GM21619 (cell line): Measurements from ENCODE around the gene RAB4A.
"Not testable (repeated sequence)": the region's sequence is repeated elsewhere in the genome, so short reads cannot be mapped to it uniquely, and the experiment has no call there.

ENCODE experiments used
- ATAC-seq: cut with Tn5 transposase; IDR thresholded peaks from one replicate; pipeline ENCODE4 v1.9.1; 2021; ENCODE audit not compliant: unreplicated experiment

RAB4A gene

GRCh38 chr1:229271448-229272159 is 693 bp downstream of the RAB4A start:
- peak; percentile 62 for ATAC-seq

GRCh38 chr1:229272164-229273158 is 1.6 kb downstream of the RAB4A start:
- no peak for ATAC-seq

- ATAC-seq, result no peak
Measured at GRCh38 chr1:229273507-229274232, 2.8 kb downstream of the RAB4A start.

DNA sequence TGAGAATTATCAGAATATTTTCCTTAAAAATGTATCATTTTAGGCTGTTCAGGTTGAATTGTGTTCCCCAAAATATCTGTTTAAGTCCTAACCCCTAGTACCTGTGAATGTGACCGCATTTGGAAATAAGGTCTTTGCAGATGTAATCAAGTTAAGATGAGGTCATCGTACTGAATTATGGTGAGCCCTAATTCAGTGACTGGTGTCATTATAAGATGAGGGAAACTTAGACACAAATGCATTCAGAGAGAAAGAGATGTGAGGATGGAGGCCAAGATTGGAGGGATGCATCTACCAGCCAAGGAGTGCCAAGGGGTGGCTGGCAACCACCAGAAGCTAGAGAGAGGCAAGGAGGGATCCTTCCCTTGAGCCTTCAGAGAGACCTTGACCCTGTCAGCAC is 4.1 kb downstream of the RAB4A start:
- ATAC-seq, result no peak

DNA sequence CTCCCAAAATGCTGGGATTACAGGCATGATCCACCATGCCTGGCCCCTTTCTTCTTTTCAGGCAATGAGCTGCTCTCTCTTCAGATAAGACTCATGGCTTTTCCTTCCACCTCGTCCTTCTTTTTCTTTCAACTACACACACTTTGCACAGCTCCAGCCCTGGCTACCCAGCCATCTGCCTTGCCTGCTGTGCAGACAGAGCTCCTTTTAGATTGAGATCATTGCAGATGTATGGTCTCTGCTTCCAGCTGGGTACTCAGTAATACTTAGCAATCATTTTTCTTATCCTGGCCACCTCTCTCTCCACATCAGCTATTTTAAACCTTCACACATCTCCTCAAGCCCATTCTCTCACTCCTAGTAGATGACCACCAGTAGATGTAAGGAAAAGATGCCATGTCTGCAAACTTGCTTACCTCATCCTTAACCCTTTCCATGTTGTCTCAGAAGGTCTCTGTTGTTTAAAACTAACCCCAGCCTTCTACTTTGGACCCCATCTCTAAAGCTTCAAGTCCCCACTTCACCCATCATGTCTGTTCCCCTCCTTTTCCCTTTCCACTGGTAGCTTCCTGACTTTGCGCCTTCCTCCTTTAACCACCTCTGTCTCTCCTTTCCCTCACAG is 7.3 kb downstream of the RAB4A start:
- no peak for ATAC-seq

DNA sequence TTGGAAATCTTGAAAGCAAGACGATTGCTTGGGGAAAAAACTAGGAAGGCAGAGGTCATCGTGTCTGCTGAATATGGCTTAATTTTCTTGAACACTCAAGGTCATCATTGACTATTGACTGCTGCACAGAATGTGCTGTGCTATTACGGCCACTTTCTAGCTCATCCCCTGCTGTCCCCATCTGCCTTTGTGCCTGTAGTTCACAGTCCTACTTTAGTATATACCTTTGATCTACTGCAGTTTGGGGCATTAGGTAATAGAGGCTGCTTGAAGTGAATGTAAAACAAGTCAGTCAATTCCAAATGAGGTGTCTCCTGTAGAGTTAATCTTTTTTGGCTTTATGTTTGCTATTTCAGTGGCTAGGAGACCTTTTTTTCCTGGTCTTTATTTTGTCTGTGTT is 8.3 kb downstream of the RAB4A start:
- no peak for ATAC-seq

GRCh38 chr1:229280037-229280828 is 9.3 kb downstream of the RAB4A start:
- no peak for ATAC-seq

DNA sequence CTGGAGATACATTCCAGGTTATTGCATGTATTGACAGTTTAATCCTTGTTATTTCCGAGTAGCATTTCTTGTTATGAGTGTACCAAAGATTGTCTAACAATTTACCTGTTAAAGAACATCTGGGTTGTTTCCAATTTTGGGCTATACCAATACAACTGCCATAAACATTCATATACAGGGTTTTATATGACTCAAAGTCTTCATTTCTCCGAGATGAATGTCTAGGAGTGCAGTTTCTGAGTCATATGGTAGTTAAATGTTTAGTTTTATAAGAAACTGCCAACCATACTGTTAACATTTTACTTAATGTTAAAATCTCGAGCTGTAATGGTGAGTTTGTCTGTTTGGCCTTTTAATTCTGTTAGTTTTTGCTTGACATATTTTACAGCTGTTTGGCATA is 10.0 kb downstream of the RAB4A start:
- no peak for ATAC-seq

DNA sequence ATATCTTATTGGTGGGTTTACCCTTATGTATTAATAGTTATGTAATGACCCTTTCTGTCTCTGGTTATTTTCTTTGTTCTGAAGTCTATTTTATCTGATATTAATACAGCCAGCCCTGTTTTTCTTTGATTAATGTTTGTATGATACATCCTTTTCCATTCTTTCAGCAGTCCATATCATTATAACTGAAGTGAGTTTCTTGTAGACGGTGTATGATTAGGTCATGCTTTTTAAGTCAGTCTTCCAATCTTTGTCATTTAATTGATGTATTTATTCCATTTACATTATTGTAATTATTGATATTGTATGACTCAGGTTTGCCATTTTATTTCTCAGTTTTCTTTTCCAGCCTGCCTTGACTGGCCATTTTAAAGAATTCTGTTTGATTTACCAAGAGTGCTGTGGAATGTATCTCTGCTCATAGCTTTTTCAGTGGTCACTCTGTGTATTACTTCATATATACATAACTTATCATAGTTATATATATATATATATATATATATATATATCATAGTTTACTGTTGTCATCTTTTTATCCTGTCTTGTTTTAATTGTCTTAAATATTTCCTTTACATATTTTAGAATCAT is 10.5 kb downstream of the RAB4A start:
- ATAC-seq, result no peak

- ATAC-seq, result no peak
Measured at GRCh38 chr1:229282295-229282823, 11.4 kb downstream of the RAB4A start.

- no peak for ATAC-seq
Measured at GRCh38 chr1:229283183-229283611, 12.3 kb downstream of the RAB4A start.

GRCh38 chr1:229284887-229285286 is 14.0 kb downstream of the RAB4A start:
- ATAC-seq, result no peak

DNA sequence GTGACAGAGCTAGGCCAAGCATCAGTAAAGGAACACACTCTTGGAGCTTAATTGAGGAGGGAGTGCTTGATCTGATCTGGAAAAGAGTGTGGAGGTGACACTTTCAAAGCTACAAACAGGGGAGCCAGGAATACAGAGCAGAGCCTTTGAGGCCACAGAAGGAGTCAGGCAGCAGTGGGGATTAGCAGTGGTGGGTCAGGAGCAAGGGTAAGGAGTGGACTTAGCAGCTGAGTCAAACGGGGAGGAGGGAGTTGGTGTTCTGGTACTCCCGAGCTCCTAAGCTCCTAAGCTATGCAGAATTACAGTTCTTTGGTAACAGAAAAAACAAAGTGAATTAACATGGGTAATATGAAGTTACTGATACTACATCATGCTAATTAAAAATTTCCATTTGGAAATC is 14.5 kb downstream of the RAB4A start:
- no peak for ATAC-seq

DNA sequence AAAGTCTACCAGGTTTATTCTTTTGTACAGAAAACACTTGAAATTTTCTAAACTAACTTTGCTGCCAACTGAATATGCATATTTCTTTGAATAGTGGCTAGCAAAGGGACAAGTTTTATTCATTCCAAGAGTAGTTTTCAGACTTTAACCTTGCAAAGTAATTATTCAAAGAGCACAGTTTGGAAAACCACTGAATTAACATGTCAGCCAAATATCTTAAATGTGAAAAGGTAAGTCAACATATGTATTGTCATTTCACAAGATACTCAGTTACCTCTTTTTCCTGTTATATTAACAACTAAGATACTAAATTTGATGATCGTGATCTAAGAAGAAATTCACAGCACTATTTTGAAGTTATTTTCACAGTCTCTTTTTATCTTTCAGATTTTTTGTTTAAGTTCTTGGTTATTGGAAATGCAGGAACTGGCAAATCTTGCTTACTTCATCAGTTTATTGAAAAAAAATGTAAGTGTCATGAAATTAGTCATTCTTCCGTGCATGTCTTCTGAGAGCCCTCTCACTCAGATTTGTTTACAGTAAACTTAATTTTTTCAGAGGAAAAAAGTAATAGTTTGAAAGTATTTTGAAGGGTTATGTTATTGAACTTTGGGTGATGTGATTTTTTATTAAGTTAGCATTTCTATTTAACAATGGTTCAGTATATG is 15.3 kb downstream of the RAB4A start:
- no peak for ATAC-seq

DNA sequence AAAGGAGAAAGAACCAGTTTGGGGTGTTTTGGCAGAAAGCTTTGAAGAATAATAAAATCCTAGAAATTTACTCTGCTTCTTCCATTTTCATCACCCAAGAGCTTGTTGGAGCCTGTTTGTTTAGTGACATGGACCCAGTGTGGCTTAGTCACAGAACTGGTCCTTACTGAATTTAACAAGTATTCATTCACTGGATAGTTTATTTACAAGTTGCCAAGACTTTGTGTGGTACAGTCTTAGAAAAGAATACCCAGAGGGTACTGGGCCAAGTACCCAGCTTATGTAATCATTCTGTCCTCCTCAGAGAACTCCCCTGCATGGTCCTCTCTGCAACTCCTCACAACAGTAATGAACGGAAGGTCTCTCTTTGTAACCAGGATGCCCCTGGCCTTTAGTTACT is 16.4 kb downstream of the RAB4A start:
- no peak for ATAC-seq

- no peak for ATAC-seq
Measured at GRCh38 chr1:229288516-229288915, 17.6 kb downstream of the RAB4A start.

DNA sequence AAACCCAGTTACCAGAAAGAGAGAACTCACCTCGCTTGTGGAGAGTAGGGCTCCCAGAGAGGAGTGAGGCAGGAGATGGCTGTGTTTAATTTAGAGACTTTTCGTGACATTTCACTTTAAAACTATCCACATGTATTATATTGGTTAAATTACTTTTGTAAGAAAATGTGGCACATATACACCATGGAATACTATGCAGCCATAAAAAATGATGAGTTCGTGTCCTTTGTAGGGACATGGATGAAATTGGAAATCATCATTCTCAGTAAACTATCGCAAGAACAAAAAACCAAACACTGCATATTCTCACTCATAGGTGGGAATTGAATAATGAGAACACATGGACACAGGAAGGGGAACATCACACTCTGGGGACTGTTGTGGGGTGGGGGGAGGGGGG is 20.8 kb downstream of the RAB4A start:
- not testable (repeated sequence) for ATAC-seq

GRCh38 chr1:229293528-229294204 is 22.8 kb downstream of the RAB4A start:
- no peak for ATAC-seq
